ENCODE results near the gene HUS1B. TPM values are rescaled to one million over a fixed set of nuclear protein-coding genes. Genes with fewer than 3 reads are reported as not detected.
"Not testable (repeated sequence)": the region's sequence is repeated elsewhere in the genome, so short reads cannot be mapped to it uniquely, and the experiment has no call there.

The HUS1B gene
- total RNA-seq, 2 donors from 2014 or later = 0.34 to 0.95 TPM

DNA sequence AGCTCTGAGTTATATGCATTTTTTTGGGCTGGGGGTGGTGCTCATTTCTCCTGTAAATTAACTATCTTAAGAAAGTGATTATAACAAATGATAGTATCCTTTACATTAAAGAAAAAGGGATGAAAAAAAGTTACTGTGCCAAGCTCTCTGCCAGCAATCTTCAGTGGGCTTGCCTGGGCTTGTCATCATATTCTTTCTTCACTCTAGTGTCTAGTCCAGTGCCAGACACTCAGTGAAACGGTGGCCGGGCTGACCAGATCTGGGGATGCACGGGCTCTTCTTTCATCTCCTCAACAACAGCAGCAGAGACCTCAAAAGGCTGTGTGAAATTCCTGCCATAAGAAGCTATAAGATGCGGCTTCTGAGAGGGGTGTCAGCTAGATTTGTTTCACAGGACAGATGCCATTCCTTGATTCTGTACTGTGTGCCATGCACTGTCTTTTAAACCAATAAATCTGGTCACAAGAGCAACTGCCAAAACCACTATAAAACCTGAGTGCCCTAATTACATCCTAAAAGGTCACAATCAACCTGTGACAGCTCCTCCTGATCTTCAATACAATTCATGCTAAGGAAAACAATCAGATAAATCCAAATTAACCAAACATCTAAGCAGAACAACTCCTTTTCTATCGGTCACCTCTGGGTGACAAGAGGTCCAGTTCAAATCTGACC lies 23.9 kb upstream of the HUS1B start:
- intact Hi-C loops (cut with DNase I, micrococcal nuclease) = no loop called here
- no peak for ATAC-seq
- no peak for DNase-seq

DNA sequence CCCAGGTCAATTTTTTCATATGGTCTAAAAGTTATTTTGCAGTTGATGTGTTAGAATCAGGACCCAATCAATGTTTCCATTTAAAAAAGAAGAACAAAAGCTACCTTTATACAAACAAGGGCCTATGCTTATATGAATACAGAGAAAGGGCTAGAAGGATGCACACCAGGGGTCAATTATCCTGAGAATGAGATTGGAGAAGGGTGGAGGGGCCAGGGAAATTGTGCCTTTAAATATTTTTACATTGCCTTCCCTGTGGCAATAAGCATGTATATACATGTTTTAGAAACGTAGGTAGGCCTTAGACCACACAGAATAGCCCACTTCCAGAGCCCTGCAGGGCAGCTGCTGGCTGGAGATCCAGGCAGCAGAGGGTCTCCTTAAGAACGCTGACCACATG lies 23.4 kb upstream of the HUS1B start:
- intact Hi-C loops (cut with DNase I, micrococcal nuclease) = no loop called here
- no peak for ATAC-seq
- DNase-seq = no peak

DNA sequence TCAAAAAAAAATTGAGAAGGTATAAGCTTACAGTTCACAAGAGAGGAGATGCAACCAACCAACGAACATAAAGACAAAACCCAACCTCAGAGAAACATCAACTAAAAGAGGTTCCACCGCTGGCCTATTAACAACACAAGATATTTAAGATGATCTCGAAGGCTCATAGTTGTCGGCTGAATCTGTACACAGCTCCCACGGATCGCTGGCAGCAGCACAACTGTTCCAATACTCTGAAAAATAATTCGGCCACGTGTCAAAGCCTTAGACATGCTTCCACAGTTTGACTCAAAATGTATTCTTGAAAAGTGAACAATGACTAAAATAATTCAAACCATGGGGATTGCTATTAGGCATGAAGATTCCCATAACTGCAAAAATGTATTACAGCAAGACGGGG lies 22.4 kb upstream of the HUS1B start:
- DNase-seq (no peak), ATAC-seq (no peak)
- intact Hi-C loops (cut with DNase I, micrococcal nuclease) = no loop called here

DNA sequence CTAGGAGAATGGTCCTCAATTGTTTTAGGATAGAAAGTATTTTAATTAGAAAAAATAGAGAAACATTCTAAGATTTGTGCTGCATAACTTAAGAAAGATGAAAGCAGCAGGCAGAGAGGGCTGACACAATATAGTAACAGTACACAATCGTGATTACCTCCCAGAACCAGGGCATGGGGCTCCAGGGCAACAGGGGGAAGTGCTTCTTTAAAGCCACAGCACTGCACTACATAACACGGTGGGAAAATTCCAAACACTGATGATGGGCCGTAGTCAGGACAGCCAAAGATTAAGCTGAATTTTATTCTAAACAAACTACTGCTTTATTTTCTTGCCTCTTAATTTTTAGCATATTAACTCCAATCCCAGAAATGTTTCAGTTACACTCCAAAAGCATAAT lies 21.6 kb upstream of the HUS1B start:
- DNase-seq = no peak
- no peak for ATAC-seq
- intact Hi-C loops (cut with DNase I, micrococcal nuclease) = no loop called here

DNA sequence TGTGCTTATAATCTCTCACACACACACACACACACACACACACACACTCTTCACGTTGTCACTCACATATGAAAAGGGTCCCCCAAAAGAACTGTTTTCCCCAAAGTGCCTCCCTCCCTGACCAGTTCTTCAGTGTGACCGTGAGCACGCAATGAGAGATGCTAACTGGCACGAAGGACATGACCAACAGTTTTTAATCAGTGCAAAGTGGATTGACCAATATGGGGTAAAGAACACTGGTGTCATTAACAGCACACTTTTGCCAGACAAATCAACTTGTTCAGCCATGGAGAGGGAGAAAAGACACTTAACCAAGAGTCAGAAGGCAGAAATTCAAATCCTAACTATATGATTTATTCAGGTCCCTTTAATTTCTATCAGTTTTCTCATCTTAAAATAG lies 21.0 kb upstream of the HUS1B start:
- no peak for ATAC-seq
- DNase-seq = no peak
- intact Hi-C loops (cut with DNase I, micrococcal nuclease) = no loop called here

DNA sequence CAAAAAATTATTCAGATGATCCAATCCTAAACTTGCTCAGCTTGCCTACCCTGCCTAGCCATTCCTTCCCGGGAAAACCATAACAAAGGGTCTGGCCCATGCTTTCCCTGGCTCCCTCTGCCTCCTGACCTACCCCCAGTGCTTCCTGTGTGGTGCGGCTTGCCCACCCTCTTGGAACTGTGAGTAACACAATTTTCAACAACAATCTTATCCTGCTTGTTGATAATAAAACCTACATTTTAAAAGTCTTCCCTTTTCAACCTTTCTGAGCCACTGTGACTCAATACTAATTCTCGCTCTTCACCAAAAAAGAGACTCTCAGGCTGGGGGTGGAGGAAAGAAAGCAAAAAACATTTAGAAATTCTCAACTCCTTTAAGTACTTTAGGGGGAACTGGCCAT lies 18.1 kb upstream of the HUS1B start:
- no peak for ATAC-seq
- intact Hi-C loops (cut with DNase I, micrococcal nuclease) = no loop called here
- DNase-seq = no peak

DNA sequence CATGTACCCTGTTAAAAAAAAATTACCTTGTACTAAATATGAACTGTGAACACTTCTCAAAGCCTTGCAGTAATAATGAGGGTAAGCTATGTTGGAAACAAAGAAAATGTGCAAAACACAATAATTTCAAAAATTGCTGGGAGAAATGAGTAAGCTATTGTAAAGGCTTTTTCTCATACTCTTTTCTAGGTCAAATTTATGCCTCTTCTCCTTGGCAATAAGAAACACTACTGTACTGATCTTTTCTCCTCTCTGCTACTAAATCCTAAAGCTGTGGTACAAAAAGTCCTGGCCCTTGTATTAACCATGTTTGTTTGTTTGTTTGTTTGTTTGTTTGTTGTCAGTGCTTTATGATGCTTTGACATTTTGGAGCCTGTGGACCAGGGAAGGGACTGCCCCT lies 17.5 kb upstream of the HUS1B start:
- intact Hi-C loops (cut with DNase I, micrococcal nuclease) = no loop called here
- DNase-seq (no peak), ATAC-seq (no peak)

DNA sequence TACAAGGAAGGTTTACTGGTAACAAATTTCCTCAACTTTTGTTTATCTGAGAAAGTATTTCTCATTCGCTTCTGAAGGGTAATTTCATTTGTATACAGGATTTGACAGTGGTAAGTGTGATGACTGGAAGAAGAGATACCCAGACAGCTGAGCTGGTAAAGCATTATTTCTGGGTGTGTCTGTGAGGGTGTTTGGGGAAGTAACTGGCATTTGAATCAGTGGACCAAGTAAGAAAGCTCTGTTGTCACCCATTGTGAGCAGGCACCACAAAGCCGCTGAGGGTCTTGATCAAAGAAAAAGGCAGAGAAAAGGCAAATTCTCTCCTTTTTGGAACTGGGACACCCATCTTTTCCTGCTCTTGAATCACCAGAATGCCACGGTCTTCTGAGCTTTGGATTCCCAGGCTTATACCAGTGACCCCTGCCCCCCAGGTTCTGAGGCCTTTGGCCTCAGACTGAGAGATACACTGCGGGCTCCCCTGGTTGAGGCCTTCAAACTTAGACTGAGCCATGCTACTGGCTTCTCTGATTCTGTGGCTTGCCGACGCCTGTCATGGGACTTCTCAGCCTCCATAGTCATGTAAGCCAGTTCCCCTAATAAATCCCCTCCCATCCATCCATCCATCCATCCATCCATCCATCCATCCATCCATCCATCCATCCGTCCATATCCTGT lies 10.5 kb upstream of the HUS1B start:
- intact Hi-C loops (cut with DNase I, micrococcal nuclease) = no loop called here
- no peak for DNase-seq
- no peak for ATAC-seq

DNA sequence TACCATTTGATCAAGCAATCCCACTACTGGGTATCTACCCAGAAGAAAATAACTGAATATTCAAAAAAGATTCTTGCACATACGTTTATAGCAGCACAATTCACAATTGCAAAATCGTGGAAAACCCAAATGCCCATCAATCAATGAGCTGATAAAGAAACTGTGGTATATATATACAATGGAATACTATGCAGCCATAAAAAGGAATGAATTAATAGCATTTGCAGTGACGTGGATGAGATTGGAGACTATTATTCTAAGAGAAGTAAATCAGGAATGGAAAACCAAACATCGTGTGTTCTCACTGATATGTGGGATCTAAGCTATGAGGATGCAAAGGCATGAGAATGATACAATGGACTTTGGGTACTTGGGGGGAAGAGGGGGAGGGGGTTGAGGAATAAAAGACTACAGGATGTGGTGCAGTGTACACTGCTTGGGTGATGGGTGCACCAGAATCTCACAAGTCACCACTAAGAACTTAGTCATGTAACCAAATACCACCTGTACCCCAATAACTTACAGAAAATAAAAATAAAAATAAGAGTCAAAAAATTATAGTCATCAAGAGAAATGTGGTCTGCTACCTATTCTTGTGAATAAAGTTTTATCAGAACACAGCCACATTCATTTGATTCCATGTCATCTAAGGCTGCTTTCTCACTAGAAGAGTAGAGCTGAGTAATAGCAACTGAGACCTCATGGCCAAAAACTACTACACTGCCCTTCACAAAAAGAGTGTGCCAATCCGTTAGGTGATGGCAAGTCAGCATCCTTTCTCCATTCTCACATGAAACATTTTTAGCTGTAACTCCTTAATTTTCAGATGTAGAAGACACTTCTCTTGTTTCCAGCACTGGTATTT lies 8.7 kb upstream of the HUS1B start:
- intact Hi-C loops (cut with DNase I, micrococcal nuclease) = no loop called here
- no peak for DNase-seq
- ATAC-seq = no peak

DNA sequence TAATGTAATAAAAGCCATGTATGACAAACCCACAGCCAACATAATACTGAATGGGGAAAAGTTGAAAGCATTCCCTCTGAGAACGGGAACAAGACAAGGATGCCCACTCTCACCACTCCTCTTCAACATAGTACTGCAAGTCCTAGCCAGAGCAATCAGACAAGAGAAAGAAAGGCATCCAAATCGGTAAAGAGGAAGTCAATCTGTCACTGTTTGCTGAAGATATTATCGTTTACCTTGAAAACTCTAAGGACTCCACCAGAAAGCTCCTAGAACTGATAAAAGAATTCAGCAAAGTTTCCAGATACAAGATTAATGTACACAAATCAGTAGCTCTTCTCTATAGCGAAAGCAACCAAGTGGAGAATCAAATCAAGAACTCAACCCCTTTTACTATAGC lies 6.9 kb upstream of the HUS1B start:
- ATAC-seq; intact Hi-C loops (cut with DNase I, micrococcal nuclease); DNase-seq: not testable (repeated sequence)

DNA sequence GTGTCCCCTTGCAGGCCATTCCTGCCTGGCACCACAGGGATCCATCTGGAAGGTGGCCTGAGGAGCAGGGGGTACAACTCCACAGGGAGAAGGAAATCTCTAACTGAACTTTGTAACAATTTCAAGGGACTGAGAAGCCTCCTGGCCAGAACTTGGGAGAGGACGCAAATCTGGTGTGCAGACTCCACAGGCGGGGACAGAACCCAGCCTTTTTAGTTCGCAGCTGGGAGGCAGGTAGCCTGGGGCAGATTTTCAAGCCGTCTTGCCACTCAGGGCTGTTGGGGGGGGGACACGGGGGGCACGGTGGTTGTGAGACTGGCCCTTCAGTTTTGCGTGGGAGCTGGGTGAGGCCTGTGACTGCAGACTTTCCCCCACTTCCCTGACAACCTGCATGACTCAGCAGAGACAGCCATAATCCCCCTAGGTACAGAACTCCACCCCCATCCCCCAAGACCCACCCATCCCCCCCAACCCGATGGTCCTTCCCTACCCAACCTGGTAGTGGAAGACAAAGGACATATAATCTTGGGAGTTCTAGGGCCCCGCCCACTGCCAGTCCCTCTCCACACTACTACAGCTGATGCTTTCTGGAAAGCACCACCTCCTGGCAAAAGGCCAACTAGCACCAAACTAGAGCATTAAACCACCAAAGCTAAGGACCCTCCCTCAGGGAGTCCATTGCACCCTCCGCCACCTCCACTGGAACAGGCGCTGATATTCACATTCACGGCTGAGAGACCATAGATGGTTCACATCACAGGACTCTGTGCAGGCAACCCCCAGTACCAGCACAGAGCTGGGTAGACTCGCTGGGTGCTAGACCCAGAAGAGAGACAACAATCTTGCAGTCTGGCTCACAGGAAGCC lies 3.0 kb upstream of the HUS1B start:
- DNase-seq (no peak), ATAC-seq (no peak)
- intact Hi-C loops (cut with DNase I, micrococcal nuclease) = no loop called here

DNA sequence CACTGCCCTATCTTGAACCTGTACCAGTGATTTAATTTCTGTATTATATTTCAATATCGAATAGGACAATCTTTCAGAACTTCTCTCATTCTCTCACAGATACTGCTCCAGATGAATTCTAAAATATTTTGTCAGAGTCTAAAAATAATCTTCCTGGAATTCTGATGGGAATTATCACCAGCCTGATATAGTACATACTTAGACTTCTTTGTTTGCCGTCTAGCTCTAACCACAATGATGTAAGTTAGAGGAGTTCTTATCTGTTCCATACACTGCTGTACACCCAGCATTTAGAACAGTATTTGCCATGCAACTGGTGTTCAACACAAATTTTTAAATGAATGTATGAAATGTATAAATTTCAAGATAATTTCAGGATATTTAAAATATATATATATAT lies 1.3 kb upstream of the HUS1B start:
- intact Hi-C loops (cut with DNase I, micrococcal nuclease) = no loop called here
- DNase-seq (no peak), ATAC-seq (no peak)

DNA sequence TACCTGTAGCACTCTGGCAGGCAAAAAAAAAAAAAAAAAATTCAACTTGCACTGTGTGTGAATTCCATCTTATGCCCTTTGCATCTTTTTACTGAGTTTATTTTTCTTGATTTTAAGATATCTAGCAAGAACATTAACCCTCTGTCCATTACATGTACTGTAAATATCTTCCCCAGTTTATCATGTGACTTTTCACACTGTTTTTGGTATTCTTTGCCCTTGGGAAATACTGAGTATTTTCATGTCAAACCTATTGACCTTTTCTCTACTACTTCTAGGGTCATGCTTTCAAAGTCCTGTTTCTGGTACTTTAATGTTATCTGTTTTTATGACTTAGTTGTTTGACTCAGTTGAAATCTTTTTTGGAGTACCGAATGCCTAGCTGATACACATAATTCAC lies 843 bp upstream of the HUS1B start:
- ATAC-seq (no peak), DNase-seq (no peak)
- intact Hi-C loops (cut with DNase I, micrococcal nuclease) = no loop called here

DNA sequence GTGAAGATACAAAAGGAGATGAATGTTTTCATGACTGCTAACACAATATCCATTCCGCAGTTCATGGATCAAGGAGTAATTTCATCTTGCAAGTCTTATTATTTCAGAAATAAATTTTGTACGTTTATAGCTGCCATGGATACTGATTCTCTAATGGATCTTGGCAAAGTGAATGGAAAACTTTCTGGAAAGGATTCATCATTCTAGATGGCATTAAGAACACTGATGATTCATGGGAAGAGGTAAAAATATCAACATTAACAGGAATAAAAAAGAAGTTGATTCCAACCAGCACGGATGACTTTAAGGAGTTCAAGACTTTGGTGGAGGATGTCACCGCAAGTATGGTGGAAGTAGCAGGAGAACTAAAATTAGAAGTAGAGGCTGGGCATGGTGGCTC lies 2.8 kb downstream of the HUS1B start:
- intact Hi-C loops (cut with DNase I, micrococcal nuclease) = no loop called here
- DNase-seq (no peak), ATAC-seq (no peak)

DNA sequence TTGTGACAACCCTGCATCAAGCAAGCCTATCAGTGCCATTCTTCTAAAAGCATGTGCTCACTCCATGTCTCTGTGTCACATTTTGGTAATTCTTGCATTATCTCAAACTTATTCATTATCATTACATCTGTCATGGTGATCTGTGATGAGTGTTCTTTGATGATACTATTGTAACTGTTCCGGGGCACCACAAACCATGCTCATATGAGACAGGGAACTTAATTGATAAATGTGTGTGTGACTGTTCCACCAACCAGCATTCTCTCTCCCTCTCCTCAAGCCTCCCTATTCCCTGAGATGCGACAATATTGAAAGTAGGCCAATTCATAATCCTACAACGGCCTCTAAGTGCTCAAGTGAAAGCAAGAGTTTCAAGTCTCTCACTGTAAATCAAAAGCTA lies 4.0 kb downstream of the HUS1B start:
- intact Hi-C loops (cut with DNase I, micrococcal nuclease) = no loop called here
- DNase-seq = no peak
- no peak for ATAC-seq

DNA sequence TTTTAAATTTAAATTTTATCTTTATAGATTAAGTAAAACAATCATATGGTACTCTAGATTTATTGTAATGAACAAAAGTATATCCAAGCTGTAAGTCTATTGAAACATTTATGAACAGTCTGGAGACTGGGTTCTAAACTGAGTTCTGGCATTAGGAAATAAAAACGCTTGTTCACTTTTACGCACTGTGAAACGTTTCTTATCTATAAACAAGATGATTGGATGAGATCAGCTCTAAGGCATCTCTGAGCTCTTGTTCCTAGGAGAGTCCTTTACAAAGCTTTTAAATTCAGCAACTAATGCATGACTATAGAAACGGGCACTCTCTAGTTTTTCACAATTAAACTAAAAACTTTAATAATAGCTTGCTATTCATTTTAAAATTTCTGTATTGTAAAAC lies 6.8 kb downstream of the HUS1B start:
- intact Hi-C loops (cut with DNase I, micrococcal nuclease) = no loop called here
- no peak for DNase-seq
- no peak for ATAC-seq

DNA sequence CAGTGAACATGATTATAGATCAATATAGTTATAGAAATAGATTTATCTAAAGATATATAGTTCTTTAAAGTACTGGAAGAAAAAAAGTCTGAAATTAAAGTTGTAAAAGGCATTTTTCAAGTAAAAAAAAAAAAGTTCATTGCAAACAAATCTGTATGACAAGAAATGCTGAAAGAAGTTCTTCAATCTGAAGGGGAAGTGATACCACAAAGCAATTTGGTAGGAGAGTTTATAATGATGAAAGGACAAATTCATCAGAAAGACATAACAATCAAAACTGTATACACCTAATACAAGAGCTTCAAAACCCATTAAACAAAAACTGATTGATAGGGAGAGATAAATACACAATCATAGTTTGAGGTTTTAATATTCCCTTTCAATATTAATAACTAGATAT lies 14.1 kb downstream of the HUS1B start:
- ATAC-seq (no peak), DNase-seq (no peak)
- intact Hi-C loops (cut with DNase I, micrococcal nuclease) = no loop called here

DNA sequence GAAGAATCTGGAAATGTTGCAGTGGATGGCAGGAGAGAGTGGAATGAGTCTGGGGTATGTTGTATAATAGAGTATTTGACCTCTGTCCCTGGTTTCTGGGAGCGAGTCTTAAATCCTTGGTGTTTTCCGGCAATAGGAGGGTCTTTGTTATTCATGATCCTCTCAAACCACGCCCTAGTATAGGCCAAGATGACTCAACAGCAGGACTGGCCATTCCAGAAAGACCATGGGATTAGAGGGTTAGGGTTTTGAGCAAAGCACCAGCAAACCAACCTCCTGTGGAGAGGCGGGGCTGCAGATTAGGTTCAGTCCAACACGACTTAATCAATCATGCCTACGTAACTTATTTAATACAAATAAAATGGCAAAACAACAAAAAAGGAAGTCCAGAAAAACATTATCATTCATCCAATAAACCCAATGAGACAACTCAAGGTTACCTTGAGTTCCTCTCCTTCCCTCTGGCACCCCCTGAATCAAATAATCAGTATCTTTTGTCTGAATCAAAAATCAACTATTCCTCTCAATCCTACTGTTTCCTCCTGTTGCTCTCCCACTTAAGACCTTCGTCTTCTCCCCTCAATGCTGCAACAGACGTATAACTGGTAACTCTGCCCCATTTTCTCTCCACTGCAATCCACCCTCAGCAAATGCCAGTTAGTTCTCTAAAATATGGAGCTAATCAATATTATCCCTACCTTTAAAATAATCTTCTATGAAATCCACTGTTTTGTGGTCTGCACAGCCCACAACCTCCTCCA lies 15.5 kb downstream of the HUS1B start:
- intact Hi-C loops (cut with DNase I, micrococcal nuclease) = no loop called here
- ATAC-seq = no peak
- DNase-seq = no peak

DNA sequence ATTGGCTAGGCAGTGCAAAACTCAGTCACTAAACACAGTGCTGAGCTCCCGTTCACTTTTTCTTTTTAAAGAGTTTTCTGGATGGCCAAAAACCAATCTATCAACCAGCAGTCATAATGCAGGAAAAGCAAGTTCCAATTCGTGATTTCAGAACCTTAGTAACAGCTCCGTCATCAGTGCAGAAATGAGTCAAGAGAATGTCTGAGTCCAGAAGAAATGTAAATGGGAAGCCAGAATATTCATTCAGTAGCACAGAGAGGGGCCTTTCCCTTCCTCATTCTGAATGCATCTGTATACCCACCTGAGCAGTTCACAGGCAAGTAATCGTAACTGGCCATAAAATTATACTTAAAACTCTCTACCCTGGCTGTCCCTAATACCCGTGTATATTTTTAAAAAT lies 20.4 kb downstream of the HUS1B start:
- intact Hi-C loops (cut with DNase I, micrococcal nuclease) = no loop called here
- DNase-seq (no peak), ATAC-seq (no peak)

All from left colon (tissue), 2 donors.